Stimulated activated effector memory CD8-positive, alpha-beta T cell treated with anti-CD3 and anti-CD28 coated beads, Interleukin-12 subunit alpha, Interleukin-12 subunit beta, amount 100 ng/mL, for 72 hours (primary cell): Measurements from ENCODE around the gene UNC5A.

ENCODE experiments used
- ATAC-seq: fragments of 150-1000 bp; cut with Tn5 transposase; 2 replicates; pipeline ENCODE4 v1.10.0; 2021
- DNase-seq, 2 donors: peaks; one replicate each; pipeline ENCODE4 v3.0.0; 2021 to 2022; ENCODE audit warnings: low spot score in 2 of 2
- H3K27ac Mint-ChIP-seq: one replicate; pipeline ENCODE4 v1.8.0; 2022; ENCODE audit warnings: mild to moderate bottlenecking, mixed read lengths
- H3K36me3 Mint-ChIP-seq: one replicate; pipeline ENCODE4 v1.8.0; 2022; ENCODE audit warnings: mild to moderate bottlenecking, mixed read lengths
- H3K4me1 Mint-ChIP-seq: one replicate; pipeline ENCODE4 v1.8.0; 2022; ENCODE audit warnings: mixed read lengths
- H3K4me3 Mint-ChIP-seq: one replicate; pipeline ENCODE4 v1.8.0; 2022; ENCODE audit warnings: mild to moderate bottlenecking, mixed read lengths
- H3K9me3 Mint-ChIP-seq: one replicate; pipeline ENCODE4 v1.8.0; 2022; ENCODE audit warnings: mixed read lengths

The UNC5A gene

GRCh38 chr5:176851380-176851779 is 41.0 kb downstream of the UNC5A start:
- Mint-ChIP-seq H3K9me3 (no peaks in the 10 kb centered on the region), H3K4me1 (no peaks in the 10 kb centered on the region), H3K36me3 (no peaks in the 10 kb centered on the region), H3K4me3 (no peak overlapping the region), H3K27ac (no peak overlapping the region)
- ATAC-seq (no peak), DNase-seq (no peak)

DNA sequence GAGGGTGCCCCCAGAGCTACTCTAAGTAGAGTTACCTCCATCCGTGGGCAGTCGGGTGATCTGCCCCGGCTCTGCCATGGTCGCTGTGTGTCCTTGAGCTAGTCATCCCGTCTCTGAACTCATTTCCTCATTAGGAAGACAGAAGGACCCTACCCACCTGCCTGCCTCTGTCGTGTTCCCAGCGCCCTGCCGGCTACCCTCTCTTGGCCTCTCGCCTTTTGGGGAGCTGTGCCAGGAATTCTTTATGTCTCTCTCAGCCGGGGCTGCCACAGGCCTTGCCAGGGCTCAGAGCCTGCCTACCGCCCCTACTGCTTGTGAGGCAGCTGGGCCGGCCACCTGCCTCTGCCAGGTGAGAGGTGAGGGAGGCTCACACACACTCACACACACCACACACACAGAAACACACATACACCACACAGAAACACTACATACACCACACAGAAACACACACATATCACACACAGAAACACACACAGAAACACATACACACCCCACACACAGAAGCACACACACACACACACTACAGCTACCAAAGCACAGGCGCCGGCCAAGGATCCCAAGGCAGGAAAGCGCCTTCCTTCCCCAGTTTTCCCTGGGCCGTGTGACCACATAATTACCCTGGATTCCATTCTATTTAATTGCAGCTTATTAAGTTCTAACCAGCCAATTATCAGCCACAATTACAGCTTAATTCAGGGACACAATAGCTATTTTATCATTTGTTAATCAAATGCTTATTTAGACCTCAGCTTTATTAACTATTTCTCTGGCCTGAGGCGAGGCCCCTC is 41.7 kb downstream of the UNC5A start:
- no peaks in the 10 kb centered on the region for H3K4me1 Mint-ChIP-seq
- no peak overlapping the region for H3K27ac Mint-ChIP-seq
- no peaks in the 10 kb centered on the region for H3K36me3 Mint-ChIP-seq
- DNase-seq (no peak), ATAC-seq (no peak)
- no peak overlapping the region for H3K4me3 Mint-ChIP-seq
- H3K9me3 Mint-ChIP-seq = no peaks in the 10 kb centered on the region

DNA sequence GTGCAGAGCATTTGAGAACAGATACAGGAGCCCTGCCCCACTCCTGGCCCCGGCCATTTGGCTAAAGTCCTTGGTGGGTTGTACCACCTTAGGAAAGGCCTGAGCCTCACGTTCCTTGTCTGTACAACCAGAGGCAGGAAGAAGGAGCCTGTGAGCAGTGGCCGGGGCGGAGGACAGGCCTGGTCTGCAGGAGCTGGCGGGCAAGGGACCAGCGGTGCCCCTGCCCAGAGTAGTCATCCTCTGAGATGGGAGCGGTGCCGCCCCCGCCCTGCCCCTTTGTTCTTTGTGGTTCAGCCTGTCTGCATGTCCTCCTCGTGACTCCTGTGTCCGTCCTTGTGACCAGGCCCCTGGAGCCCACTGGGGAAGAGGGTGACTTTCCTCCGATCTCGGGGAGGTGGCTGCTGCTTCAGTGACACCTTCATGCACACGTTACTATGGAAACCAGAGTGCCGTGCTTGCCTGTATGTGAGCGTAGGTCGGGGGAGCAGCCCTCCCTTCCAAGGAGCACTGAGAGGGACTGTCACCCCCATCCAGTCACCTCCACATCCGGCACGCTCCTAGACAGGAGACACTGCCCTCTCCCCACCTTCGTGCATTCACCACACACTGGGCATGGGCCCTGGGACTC is 42.9 kb downstream of the UNC5A start:
- ATAC-seq (no peak), DNase-seq (no peak)
- Mint-ChIP-seq H3K4me1 (no peaks in the 10 kb centered on the region), H3K27ac (no peak overlapping the region), H3K9me3 (peaks cover 3% of the 10 kb centered on the region), H3K4me3 (no peak overlapping the region), H3K36me3 (no peaks in the 10 kb centered on the region)

- no peak overlapping the region for H3K27ac Mint-ChIP-seq
- H3K4me3 Mint-ChIP-seq = no peak overlapping the region
- no peaks in the 10 kb centered on the region for H3K36me3 Mint-ChIP-seq
- DNase-seq (no peak), ATAC-seq (no peak)
- peaks cover 3% of the 10 kb centered on the region for H3K9me3 Mint-ChIP-seq
- no peaks in the 10 kb centered on the region for H3K4me1 Mint-ChIP-seq
Observed at GRCh38 chr5:176854164-176854563, 43.8 kb downstream of the UNC5A start.

DNA sequence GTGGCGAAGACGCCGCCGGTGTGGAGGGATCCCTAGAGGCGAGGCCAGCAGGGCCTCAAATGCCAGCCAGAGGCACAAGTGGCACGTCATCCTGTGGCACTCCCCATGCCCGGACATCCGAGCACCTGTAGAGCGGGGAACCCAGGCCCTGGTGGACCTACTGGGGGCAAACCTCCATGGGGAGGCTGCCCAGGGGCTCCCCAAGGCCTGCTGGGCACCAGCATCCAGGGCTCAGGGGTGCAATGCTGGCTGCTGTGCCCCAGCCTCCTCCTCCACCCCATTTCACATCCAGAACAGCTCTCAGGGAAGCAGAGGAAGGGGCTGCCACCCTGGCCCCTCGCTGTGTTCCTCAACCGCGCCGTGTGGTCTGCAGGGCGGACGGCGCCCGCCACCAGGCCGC is 45.2 kb downstream of the UNC5A start:
- no peaks in the 10 kb centered on the region for H3K4me1 Mint-ChIP-seq
- peaks cover 3% of the 10 kb centered on the region for H3K9me3 Mint-ChIP-seq
- DNase-seq (no peak), ATAC-seq (no peak)
- H3K4me3 Mint-ChIP-seq = no peak overlapping the region
- no peaks in the 10 kb centered on the region for H3K36me3 Mint-ChIP-seq
- H3K27ac Mint-ChIP-seq = no peak overlapping the region

- Mint-ChIP-seq H3K36me3 (no peaks in the 10 kb centered on the region), H3K4me1 (no peaks in the 10 kb centered on the region), H3K4me3 (no peak overlapping the region), H3K27ac (peak overlapping the region; percentile 85), H3K9me3 (peaks cover 3% of the 10 kb centered on the region)
- DNase-seq (no peak), ATAC-seq (no peak)
Observed at GRCh38 chr5:176856746-176857145, 46.4 kb downstream of the UNC5A start.

- H3K27ac Mint-ChIP-seq = peak overlapping the region; percentile 85
Observed at GRCh38 chr5:176857216-176857893, 47.0 kb downstream of the UNC5A start.

GRCh38 chr5:176857894-176858273 is 47.5 kb downstream of the UNC5A start:
- DNase-seq (no peak), ATAC-seq (no peak)
- Mint-ChIP-seq H3K27ac (no peak overlapping the region), H3K4me1 (no peaks in the 10 kb centered on the region), H3K4me3 (no peak overlapping the region), H3K36me3 (no peaks in the 10 kb centered on the region), H3K9me3 (peaks cover 3% of the 10 kb centered on the region)

More at GRCh38 chr5:176857216-176857893, 47.0 kb downstream of the UNC5A start:
- Mint-ChIP-seq H3K4me1 (no peaks in the 10 kb centered on the region), H3K9me3 (peaks cover 3% of the 10 kb centered on the region), H3K36me3 (no peaks in the 10 kb centered on the region), H3K4me3 (no peak overlapping the region)
- ATAC-seq (no peak), DNase-seq (no peak)

- DNase-seq (no peak), ATAC-seq (no peak)
- H3K4me1 Mint-ChIP-seq = no peaks in the 10 kb centered on the region
- H3K36me3 Mint-ChIP-seq = no peaks in the 10 kb centered on the region
- H3K4me3 Mint-ChIP-seq = no peak overlapping the region
- H3K9me3 Mint-ChIP-seq = peaks cover 3% of the 10 kb centered on the region
- H3K27ac Mint-ChIP-seq = no peak overlapping the region
Observed at GRCh38 chr5:176859916-176860315, 49.6 kb downstream of the UNC5A start.

- Mint-ChIP-seq H3K9me3 (peaks cover 3% of the 10 kb centered on the region), H3K27ac (no peak overlapping the region), H3K36me3 (no peaks in the 10 kb centered on the region), H3K4me1 (no peaks in the 10 kb centered on the region), H3K4me3 (no peak overlapping the region)
- no peak for ATAC-seq
- no peak for DNase-seq
Observed at GRCh38 chr5:176860381-176860780, 50.0 kb downstream of the UNC5A start.

- Mint-ChIP-seq H3K36me3 (no peaks in the 10 kb centered on the region), H3K9me3 (peaks cover 3% of the 10 kb centered on the region)
Observed at GRCh38 chr5:176861276-176861675, 50.9 kb downstream of the UNC5A start.

GRCh38 chr5:176862330-176862995 is 52.1 kb downstream of the UNC5A start:
- DNase-seq (no peak), ATAC-seq (no peak)
- peak overlapping the region; percentile 67 for H3K27ac Mint-ChIP-seq
- H3K9me3 Mint-ChIP-seq = peaks cover 3% of the 10 kb centered on the region
- no peak overlapping the region for H3K4me3 Mint-ChIP-seq
- no peaks in the 10 kb centered on the region for H3K4me1 Mint-ChIP-seq
- H3K36me3 Mint-ChIP-seq = no peaks in the 10 kb centered on the region

More at GRCh38 chr5:176861276-176861675, 50.9 kb downstream of the UNC5A start:
- Mint-ChIP-seq H3K27ac (no peak overlapping the region), H3K4me3 (no peak overlapping the region), H3K4me1 (no peaks in the 10 kb centered on the region)
- ATAC-seq (no peak), DNase-seq (no peak)

DNA sequence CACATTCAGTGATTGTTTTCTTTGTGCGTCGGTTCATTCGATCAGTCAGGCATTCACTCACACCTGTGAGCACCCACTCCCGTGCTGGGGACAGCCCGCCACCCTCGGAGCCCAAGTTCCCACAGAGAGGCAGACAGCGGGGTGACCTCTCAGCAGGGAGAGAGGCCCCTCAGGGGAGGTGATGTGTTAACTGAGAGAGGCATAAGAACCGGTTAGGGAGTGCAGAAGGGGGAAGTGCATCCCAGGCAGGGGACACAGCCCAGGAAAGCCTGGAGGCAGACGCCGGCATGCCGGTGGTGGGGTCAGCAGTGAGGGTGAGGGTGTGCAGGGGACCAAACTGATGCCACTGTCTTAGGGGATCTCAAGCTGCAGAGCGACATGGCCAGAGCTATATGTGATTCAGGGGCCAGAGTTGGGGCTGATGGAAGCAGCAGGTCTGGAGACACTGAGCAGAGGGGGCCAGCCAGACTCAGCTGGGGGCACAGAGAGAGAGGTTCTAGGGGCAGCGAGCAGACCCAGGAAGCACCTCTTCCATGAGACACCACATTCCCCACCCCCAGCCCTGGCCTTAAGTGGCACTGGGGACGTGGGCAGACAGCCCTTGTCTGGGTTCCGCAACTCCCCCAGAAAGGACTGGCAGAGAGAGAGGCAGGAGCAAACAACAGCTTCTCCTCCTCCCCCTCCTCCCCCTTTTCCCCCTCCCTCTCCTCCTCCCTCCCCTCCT is 52.8 kb downstream of the UNC5A start:
- Mint-ChIP-seq H3K36me3 (no peaks in the 10 kb centered on the region), H3K4me1 (no peaks in the 10 kb centered on the region), H3K4me3 (no peak overlapping the region), H3K9me3 (peaks cover under 1% of the 10 kb centered on the region), H3K27ac (peak overlapping the region; percentile 67)
- DNase-seq = no peak
- ATAC-seq = no peak

DNA sequence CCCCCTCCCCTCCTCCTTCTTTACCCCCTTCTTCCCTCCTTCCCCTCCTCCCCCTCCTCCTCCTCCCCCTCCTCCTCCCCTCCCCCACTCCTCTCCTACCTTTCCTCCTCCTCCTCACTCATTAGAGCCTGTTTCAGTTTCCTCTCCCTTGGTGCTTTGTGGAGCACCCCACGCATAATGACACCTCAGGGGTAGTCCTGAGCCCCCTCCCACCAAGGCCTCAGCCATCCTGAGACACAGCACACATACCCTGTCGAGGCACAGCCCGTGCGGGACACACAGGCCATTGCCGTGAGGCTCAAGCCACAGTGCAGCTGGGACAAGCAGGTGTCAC is 53.4 kb downstream of the UNC5A start:
- H3K4me1 Mint-ChIP-seq = no peaks in the 10 kb centered on the region
- no peak for DNase-seq
- no peaks in the 10 kb centered on the region for H3K9me3 Mint-ChIP-seq
- H3K36me3 Mint-ChIP-seq = no peaks in the 10 kb centered on the region
- no peak overlapping the region for H3K4me3 Mint-ChIP-seq
- no peak overlapping the region for H3K27ac Mint-ChIP-seq
- ATAC-seq = no peak

DNA sequence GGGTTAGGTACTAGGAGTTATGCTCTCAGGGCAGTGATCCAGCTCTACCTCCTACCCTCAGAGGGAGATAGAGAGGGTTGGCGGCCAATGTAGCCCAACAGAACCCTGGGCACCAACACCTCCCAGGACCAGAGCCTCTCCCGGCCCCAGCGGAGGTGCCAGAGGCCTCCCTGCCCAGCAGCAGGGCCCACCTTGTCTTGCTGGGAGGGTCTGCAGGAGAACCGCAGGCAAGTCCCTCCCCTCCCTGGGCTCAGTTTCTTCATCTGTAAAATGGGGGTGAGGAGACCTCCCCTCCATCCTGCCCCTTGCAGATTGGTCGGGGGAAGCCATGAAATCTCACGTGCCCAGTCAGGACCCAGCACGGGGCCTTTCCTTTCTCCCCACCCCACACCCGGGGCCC is 54.4 kb downstream of the UNC5A start:
- no peak for ATAC-seq

More for the DNA sequence above, 54.4 kb downstream of the UNC5A start:
- no peak for DNase-seq
- Mint-ChIP-seq H3K4me3 (no peak overlapping the region), H3K9me3 (no peaks in the 10 kb centered on the region), H3K4me1 (no peaks in the 10 kb centered on the region), H3K27ac (no peak overlapping the region), H3K36me3 (no peaks in the 10 kb centered on the region)
